Superior temporal gyrus (tissue), 1 donor: ENCODE measurements around the gene CEND1.

Experiments
- DNase-seq: peaks from one replicate; pipeline ENCODE4 v3.0.0-alpha.2; 2016; ENCODE audit errors: extremely low spot score

Gene CEND1

DNA sequence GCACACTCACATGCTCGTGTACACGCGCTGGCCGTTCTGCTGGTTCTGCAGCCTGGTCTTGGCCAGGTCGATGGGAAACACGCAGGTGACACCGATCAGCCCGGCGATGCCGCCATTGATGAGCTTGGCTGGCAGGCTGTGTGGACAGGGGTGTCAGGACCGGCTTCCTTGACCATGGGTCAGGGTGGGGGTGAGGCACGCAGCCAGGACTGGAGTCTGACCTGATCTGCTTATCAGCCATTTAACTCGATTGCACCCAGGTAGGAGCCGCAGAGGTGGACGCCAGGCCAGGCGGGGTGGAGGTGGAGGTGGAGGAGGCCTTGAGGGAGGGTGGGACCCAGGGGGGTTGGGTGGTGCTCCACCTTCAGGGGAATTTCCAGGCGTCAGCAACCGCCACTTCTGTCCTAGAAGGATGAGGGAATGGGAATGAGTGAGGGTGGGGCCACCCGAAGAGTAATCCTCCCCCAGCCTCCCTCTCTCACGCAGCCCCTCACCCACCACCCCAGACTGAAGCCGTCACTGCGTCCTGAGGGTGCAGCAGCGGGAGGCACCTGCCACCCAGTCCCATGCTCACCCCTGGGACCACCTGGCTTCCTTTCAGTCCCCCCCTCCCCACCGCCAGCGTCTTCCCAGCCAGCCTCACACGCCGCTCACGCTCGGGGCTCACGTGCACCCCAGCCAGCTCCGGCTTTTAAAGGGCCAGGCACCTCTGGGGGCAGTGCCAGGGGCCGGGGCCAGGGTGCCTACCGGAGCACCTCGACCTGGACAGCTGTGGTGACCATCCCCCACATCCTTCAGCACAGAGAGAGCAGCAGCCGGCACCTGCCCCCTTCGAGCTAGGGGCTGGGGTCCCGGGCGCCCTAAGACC lies 5.1 kb upstream of the CEND1 start:
- DNase-seq, result no peak

- DNase-seq, result peak; percentile 12
These were observed 4.3 kb upstream of the CEND1 start for GRCh38 chr11:794013-794765.

DNA sequence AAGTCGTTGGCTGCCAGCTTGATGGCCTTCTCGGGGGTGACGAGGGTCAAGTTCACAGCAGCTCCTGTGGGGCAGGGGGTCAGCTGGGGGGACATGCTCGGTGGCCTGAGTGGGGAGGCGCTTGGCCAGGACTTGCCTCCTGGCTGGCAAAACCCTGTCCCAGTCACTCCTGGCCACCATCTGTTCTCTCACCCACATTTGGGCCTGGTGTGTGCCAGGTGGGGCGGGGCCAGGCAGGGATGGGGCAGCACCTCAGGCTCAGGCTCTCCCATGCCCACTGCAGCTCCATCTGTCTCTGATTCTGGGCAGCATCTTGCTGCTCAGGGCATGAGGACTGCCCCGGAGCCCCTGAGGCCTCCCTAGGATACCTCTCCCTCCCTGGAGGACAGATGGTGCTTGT lies 3.7 kb upstream of the CEND1 start:
- no peak for DNase-seq

DNA sequence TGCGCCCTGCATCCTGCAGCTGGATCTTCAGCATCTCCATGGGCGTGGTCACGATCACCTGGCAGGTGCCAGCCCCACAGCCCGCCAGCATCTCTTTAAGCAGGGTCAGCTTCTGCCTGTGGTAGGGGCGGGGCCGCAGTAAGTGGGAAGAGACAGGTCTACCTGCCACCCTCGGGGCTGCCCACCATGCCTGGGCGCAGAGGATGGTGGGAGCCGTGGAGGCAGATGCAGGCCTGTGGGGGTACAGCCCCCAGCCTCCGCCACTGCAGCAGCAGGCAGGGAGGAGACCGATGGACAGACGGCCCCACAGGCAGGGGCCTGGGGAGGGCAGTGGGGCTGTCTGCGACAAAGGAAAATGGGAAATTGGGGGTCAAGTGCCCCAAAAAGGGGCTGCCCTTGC lies 3.0 kb upstream of the CEND1 start:
- DNase-seq, result no peak

DNA sequence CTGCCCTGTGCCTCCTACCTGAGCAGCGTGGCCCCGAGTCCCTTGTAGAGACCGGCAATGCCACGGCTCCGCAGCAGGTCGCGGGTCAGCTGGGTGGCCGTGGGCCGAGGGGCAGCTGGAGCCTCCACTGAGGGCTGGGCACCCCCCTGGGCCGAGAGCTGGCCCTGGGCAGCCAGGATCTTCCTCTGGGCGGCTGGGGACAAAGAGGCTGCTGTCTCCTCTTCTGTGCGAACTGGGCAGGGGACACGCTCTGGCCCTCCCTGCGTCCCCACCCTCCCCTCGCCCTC lies 2.6 kb upstream of the CEND1 start:
- DNase-seq, result no peak

DNA sequence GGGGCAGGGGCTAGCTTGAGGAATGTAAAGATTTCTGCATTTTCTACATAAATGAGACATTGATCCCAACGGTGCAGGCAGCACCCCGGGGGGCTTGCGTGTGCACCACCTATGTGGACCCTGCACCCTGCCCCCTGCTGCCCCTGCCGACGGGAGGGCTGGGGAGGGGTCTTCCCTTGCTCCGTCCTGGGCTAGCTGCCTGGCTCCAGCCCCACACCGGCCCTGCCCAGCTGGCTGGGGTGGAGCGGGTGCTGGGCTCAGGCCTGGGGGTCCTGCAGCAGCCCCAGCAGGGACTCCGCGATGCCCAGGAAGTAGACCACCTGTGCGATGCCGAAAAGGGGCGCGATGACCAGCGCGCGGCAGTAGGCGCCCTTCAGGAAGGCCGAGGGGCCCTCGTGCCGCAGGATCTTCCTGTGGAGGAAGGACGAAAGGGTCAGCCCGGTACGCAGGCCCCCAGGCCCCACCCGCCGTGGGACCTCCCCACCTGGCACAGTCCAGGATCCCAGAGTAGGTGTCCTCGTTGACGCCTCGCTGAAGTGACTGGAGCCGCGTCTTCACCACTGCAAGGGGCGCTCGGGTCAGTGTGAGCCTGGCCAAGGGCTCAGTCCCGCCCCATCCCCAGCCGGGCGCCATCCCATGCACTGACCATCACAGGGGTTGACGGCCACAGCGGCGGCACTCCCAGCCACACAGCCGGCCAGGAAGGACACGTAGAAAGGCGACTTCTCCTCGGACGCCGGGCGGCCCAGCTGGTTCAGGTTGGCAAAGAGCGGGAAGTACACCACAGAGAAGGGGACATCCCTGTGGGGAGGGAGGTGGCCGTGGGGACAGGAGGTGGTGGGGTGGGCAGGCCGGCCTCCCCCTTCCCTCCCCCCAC lies 2.0 kb upstream of the CEND1 start:
- DNase-seq, result no peak

- no peak for DNase-seq
These were observed 1.1 kb upstream of the CEND1 start for GRCh38 chr11:790721-791564.

DNA sequence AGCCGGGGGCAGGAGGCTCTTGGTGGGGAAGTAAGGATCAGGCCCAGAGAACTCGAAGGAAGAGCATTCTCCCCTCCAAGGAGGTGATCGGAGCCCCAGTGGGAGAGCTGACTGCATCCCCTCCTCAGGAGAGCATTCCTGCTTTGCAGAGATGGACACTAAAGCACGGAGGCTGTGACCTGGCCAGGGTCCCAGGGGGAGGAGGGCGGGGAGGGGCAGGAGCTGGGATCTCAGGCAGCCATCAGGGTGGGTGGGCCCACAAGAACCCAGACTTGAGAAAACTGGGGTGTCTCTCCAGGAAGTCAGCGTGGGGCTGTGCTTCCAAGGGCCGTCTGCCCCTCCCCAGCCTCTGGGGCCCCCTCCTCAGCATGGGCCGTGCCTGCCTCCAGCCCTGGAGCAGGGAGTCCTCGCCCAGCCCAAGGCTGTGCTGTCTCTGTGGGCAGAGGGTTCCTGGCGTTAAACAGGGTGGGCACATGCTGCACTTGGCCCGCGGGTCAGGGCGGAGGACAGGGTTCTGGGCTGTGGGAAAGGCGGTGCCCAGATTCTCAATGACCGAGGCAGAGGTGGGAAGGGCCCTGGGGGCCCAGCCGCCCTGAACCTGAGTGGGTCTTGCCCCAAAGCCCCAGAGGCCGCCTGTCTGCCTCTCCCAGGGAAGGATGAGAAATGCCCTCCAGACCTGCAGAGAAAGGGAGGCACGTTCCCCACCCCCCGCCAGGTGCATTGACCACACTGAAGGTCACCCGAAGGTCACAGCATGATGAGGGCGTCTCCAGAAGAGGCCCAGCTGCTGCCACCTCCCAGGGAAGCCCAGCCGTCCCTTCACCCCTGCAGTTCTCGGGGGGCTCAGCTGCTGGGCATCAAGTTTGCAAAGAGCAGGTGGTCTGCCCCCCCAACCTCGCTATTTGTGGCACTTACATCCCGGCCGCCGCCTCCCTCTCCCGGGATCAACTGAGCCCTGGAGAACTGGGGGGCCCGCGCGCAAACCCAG lies 643 bp downstream of the CEND1 start:
- no peak for DNase-seq

DNA sequence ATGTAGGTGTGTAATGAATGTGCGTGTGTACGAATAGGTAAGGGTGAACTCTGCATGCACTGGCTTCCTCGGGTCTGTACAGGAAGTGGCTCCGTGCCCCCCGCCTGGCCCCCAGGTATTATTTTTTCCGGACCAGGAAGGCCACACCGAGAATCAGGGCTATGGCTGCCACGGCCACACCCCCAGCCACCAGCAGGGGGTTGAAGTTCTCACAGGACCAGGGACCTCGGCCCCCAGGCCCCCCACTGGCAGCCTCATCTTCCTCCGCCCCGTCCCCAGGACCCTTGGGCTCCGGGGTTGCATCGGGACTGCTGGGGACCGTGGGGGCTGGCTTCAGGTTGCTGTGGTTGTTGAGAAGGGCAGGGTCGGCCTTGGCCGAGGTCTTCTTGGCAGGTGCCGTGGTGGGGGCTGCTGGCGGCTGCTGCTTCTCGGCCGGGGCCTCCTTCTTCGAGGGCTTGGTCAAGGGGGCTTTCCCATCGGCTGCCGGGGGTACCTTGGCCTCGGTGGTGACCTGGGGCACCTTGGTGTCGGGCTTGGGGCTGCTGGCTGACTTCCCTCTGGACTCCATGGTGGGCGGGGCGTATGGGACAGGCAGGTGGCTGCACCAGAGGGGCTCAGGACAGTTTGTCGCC lies 1.8 kb downstream of the CEND1 start:
- no peak for DNase-seq

DNA sequence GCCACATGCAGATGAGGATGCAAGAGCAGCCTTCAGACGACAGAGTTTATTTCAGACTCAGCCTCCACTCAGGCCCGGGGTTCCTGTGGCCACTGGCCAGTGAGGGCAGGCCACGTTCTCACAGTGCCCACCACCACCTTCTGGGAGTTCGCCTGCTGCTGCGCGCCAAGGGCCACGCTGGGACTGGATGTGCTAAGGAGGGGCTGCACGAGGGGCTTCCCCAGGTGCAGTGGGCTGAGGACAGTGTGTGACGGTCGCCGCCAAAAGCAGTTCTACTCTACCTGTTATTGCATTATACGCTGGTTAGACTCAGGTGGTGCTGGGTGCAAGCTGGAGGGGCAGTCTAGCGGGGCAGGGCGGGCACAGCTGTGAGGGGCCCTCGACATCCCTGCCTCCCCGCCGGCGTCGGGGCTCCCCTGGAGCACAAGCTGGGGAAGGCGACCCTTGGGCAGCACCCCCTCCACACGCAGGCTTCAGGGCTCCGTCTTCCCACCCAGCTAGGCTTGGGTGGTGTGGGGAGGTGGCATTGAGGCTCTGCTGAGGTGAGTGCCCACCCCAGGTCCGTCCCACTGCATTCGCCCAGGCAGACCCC lies 2.7 kb downstream of the CEND1 start:
- no peak for DNase-seq

GRCh38 chr11:786235-787083 lies 3.4 kb downstream of the CEND1 start:
- no peak for DNase-seq

- peak; percentile 88 for DNase-seq
These were observed 6.3 kb downstream of the CEND1 start for GRCh38 chr11:783581-784015.

- no peak for DNase-seq
These were observed 7.4 kb downstream of the CEND1 start for GRCh38 chr11:782264-783174.

GRCh38 chr11:779955-780532 lies 9.8 kb downstream of the CEND1 start:
- DNase-seq, result no peak

- DNase-seq, result no peak
These were observed 10.6 kb downstream of the CEND1 start for GRCh38 chr11:778976-779954.
